ENCODE data around the gene KYNU.
"Not testable (repeated sequence)": the region's sequence is repeated elsewhere in the genome, so short reads cannot be mapped to it uniquely, and the experiment has no call there.

KYNU gene

DNA sequence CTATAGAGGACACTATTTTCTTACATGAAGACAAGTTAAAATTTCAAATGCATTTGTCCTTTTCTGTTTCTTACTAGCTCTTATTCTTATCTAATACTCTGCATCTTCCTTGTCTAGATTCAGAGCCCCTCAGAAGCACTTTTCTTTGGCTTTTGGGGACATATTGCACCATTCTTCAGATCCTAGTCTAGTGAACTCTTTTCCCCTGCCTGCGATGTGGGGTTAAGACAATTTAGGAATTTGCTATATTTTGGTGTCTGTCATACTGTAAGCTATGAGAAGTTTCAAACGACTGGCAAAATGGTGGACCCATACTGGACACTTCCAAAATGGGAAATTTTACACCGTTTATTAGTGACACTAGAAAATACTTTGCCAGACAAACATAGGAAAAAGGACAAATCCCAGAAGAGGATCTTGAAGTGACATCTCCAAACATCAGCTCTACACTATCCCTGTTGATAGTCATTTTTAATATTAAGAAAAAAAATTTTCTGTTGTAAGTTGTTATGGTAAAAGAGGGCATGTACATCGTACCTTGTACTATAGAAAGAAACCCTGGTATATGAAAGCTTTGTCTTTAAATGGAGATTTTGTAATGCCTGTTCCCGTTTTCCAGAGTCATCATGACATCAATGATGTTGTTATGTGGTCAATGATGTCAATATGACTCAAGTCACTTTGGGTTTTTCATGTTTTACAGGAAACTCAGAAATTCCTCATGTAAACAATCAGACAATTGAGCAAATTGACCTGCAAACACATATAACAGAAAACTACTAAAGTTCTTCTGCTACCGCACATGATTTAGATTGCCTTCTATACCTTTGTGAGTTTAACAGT, 4.4 kb upstream of the KYNU start:
- FAIRE-seq: peak; percentile 28

DNA sequence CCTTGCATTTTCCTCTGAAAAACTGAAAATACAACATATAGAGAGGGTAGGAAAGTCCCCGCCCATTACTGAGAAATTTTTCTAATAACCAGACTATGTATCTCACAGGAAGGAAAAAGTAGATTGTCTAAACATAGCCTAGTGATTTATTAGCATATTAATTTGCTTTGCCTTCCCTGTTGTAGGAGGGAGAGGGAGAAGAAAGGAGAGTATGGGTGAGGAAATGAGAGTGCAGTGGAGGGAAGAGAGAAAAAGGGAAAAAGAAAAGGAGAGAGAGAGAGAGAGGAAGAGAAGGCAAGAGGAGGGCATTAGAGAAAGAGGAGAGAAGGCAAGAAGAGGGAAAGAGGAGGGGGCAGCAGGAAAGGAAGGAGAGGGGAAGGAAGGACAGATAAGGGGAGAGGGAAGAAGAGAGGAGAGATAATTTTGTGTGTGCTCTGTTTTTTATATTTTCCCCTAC, 3.6 kb upstream of the KYNU start:
- FAIRE-seq: no peak

DNA sequence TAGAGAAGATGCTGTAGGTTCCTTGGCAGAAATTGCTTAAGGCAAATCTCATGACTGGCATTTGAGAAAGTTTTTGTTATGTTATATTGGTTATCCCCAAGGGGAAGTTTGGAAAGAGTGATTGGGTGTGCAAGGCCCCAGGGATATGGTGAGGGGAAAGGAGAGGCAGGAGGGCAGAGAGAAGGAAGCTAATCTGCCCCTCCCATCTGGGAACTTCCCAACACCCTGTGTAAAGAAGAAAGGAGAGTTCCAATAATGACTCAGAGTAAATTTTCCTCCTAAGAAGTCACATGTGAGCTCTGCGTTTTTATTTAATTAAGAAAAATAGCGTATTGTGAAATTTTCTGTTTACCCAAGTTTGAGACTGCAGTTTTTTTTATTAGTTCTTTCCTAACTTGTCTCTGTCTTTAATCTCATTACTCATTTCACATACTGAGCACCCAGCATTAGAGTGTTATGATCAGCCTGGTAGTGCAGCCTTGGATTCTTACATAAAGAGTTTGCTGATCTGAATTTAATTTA, 3.1 kb upstream of the KYNU start:
- FAIRE-seq: no peak

DNA sequence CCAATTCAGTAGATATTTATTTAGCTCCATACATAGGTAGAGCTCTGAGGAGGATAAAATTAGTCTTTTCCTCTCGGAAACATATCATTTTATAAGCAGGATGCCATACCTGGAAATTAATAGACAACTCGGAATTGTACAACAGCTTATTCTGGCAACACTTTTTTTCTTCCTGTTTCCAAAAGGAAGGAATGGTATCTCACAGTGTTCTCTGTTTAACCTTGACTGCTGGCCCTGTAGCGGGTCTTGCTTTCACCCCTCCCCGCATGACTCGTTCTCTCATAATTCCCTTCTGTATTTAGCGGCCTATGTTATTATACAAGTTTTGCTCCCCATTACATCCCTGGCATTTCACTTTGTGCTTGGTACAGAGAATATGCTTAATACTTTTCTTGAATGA, 2.5 kb upstream of the KYNU start:
- FAIRE-seq: no peak

DNA sequence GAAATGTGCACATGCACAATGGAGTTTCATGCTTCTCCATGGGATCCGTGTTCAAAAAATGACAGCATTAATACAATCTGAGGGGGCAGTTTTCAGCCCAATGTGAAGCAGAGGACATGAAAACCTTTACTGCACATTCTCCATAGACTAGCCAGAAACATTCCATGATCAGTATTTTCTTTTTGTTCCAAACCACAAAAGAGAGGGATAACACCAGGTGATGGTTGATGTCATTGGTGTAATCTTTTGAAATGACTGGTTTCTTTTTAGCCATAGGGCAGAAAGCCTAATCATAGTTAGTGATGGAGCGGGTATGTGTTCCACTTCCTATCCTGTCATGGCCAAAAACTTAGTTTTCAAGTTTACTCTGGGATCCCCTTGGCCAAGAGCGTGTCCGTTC, 1.8 kb upstream of the KYNU start:
- FAIRE-seq: no peak

DNA sequence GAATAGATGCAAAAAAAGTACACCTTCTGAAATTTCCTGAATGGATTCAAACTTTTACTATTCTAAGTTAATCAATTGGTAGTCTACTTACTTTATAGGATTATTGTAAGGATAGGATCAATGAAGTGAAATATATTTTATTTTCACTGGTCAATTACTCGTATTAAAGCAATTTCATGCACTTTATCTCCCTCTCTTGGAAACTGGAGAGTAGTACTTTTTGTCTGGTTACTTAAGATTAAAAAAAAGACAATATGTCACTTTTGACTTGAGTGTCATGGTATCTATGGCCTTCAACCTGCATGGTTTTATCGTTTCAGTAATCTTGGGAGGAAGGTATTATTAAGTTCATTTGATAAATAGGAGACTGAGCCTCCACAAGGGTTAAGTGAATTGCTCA, 1.0 kb upstream of the KYNU start:
- FAIRE-seq: no peak

DNA sequence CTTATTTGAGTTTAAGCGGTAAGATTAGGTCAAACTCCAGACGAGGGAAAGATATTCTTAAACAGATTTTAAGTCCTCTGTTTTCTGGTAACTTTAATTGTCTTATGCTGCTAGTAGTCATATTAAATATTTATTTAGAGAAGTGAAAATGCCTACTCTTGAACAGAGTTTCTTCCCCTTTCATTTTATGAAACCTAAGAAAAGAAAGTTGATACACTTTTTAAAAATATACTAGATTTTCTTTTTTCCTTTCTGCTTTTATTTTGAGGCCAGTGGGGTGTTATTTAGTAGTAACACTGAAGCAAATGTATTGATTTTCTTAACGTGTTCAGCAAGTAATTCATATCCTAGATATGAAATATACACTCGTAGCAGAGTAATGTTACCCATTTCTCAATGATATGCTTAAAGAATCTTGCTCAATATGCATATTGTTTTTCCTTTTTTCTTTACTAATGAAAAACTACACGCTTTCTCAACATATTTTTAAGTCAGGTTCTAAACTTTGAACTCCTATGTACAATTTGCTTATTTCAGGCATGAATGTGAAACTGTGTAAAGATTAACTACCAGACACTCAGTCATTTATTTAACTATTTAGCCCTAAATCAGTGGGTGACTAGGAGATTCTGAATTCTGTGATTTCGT, 691 bp downstream of the KYNU start:
- FAIRE-seq: no peak

DNA sequence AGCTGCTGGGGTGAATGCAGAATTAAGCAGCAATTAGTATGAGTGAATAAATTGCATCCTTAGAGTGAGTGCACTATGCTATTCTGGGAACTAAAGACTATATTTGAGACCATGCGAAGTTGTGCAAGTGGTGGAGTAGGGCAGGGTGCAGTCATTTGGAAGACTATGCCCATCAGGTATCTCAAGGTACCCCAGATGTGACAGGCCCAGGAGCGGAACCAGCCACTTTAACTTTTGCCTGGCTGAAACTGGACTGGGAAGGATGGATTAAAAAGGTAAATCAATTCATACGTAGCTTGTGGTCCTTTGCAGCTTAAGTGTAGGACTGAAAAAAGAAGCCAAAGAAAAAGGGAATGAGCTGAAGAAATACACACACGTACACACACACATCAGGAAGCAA, 1.7 kb downstream of the KYNU start:
- no peak for FAIRE-seq

DNA sequence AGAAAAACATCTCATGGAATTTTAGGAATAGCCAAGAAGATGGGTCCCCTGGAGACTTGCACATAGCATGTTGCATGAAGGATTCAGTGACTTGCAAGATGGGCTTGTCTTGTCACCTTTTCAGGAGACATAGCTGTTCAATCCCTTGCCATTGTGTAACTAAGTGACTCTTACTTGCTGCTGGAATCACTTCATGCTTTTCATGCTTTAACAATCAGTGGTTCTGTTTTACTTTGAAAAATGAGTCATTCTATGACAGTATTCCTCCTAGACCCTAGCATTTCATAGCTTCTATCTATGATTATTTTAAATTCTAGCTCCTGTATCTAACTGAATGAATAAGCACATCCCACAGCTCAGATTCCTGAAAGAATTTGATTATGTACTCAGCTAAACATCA, 2.8 kb downstream of the KYNU start:
- FAIRE-seq: no peak

DNA sequence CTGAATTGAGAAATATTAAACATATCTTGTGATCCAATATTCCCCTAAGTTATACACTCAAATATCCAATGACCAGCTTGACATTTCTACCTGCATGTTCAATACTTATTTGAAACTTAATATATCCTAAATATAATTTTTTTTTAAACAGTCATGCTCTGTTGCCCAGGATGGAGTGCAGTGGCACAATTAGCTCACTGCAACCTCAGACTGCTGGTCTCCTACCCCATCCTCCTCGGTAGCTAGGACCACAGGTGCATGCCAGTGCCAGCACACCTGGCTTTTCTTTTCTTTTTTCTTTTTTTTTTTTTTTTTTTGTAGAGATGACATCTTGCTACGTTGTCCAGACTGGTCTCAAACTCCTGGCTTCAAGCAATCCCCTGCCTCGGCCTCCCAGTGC, 4.2 kb downstream of the KYNU start:
- FAIRE-seq: no peak

DNA sequence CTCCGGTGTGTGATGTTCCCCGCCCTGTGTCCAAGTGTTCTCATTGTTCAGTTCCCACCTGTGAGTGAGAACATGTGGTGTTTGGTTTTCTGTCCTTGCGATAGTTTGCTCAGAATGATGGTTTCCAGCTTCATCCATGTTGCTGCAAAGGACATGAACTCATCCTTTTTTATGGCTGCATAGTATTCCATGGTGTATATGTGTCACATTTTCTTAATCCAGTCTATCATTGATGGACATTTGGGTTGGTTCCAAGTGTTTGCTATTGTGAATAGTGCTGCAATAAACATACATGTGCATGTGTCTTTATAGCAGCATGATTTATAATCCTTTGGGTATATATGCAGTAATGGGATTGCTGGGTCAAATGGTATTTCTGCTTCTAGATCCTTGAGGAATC, 5.0 kb downstream of the KYNU start:
- not testable (repeated sequence) for FAIRE-seq

DNA sequence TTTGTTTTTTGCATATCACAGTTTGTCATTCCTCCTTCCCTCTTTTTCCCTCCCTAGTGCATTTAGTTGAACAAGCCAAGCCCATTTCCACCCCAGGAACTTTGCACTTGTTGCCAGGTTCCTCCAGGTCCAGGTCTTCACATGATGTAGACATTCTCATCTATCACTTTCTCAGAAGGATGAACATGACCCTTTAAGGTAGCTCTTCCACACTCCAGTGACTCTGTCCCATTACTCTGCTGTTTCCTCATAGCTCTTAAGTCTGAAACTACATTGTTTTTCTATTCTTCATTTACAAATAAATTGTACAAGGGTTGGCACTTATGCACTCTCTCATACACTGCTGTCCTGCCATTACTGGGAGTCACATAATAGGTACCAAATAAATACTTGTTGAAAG, 6.1 kb downstream of the KYNU start:
- no peak for FAIRE-seq

DNA sequence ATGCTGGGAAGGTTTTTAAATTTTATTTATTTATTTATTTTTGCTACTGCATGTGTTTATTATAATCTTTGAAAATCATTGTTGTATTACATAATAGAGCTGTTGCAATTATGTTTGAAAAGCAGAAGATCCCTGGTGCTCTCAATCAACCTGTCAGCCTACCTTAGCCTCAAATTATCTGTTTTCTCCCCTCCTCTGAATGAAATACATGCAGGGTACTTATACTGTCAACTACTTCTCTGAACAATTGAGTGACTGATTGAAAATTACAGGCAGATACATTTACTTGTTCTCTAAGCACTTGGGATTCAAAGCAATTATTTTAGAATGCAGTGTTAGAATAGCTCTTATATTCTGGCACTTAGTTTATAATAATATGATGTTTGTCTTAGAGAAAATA, 8.1 kb downstream of the KYNU start:
- no peak for FAIRE-seq

DNA sequence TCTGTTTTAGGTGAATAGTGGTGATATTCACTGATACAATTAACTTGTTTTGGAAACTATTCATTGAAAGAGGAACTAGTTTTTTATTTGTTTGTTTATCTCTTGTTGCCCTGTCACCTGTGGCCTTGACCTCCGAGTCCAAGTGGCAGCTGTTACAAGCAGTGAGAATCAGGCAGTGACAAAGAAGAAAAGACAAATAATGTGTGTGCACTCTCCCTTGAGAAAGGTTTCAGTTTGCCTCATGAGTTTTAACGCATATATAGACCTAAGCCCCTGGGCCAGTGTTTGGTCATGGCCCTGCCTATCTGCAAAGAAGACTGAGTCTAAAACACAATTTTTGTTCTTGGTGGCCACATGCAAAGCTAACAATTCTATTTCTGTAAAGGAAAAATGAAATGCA, 15.3 kb downstream of the KYNU start:
- no peak for FAIRE-seq

DNA sequence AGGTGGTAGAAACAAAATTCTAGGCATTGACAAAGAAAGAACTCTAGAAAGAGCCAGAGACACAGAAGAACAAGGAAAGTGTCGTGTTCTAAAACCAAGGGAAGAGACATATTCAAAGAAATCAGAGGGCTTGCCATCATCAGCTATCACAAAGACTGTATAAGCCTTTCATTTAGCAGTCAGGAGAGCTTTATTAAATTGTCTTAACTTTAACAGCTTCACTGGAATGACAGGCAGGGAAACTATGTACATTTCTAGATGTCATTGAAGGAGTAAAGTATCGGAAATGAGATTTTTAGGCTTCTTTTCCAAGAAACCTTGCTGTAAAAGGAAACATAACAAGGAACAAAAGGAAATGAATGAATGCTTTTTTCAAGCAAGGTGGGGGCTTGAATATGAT, 15.8 kb downstream of the KYNU start:
- FAIRE-seq: no peak

DNA sequence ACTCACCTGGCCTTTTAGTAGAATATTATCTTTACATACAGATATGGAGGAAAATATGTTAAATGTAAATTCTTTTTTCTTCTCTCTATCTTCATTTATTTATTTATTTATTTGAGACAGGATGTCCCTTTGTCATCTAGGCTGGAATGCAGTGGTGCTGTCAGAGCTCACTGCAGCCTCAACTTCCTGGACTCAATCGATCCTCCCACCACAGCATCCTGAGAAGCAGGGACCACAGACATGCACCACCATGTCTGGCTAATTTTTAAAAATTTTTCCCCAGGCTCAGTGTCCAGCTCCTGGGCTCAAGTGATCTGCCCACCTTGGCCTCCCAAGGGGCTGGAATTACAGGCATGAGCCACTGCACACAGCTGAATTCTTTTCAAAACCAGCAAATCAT, 20.3 kb downstream of the KYNU start:
- no peak for FAIRE-seq

DNA sequence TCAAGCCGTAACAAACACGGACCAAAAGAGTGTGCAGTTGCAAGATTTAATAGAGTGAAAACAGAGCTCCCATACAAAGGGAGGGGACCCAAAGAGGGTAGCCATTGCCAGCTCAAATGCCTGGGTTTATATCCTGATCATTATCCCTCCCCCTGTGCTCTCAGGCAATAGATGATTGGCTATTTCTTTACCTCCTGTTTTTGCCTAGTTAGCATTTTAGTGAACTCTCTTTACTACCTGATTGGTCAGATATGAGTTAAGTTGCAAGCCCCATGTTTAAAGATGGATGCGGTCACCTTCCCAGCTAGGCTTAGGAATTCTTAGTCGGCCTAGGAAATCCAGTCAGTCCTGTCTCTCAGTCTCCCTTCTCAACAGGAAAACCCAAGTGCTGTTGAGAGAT, 22.9 kb downstream of the KYNU start:
- FAIRE-seq: not testable (repeated sequence)

DNA sequence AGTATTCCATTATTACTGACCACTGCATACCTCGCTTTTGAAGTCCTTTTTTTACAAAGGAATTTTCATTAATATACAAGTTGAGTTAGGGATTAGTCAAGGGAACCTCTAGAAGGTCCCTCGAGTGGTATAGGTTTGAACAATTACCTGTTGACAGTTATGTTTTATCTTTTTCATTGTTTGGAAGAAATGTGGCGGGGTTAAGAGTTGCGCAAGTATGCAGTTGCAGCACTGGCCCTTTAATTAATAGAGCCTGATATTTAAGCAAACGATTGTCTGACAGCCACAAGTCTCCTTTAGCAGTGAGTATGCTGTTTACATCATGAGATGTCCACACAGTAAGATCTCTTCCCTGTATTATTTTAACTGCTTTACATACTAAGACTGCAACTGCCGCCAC, 24.3 kb downstream of the KYNU start:
- FAIRE-seq: no peak

DNA sequence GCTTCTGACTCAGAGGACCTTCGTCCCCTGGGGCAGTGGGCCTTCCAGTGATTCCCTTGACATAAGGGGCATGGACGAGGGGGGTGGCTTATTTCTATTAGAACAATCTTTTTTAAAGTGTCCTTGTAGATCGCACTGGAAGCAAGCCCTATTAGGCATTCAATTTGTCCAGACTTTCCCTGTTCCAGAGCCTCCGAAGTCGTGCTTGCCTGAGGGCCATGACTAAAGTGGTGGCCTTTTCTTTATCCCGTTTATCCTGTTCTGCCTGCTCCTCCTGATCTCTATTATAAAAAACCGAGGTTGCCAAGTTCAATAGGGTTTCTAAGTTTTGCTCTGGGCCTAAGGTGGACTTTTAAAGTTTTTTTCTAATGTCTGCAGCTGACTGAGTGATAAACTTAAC, 26.3 kb downstream of the KYNU start:
- FAIRE-seq: not testable (repeated sequence)

DNA sequence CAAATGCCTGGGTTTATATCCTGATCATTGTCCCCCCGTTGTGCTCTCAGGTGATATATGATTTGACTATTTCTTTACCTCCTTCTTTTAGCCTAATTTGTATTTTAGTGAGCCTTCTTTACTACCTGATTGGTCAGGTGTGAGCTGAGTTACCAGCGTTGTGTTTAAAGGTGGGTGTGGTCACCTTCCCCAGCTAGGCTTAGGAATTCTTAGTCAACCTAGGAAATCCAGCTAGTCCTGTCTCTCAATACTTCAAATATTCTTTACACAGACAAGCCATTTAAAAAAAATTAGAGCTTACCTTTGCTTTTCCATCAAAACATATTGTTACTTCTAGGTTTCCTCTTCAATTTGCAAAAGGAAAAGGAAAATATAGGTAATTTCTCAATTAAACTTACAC, 30.2 kb downstream of the KYNU start:
- no peak for FAIRE-seq

DNA sequence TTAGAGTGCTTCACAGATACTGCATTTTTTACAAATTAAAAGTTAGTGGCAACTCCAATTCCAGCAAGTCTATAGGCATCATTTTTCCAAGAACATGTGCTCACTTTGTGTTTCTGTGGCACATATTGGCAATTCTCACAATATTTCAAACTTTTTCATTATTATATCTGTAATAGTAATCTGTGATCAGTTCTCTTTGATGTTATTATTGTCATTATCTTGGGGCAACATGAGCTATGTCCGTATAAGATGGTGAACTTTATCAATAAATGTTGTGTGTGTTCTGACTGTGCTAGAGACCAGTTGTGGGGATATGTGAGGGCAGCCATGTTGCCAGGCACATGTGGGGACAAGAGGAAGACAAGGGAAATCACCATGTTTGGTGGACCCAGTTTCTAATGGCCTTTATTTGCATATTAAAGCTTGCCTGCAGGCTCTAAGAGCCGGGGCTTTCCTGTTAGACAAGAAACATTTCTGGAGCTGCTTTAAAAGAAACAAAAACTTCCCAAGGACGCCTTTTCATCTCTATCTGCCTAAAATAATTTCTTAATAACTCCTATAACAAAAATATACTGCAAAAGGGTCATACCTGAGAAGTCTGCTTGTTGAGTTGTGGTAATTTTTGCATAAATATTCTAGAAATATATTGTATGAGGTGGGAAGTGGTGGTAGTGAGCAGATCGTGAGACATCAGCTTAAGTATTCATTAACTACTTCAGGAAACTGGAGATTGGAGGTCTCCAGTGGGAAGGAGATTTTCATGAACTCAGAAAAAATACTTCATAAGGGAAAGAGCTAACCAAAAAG, 37.2 kb downstream of the KYNU start:
- FAIRE-seq: no peak

DNA sequence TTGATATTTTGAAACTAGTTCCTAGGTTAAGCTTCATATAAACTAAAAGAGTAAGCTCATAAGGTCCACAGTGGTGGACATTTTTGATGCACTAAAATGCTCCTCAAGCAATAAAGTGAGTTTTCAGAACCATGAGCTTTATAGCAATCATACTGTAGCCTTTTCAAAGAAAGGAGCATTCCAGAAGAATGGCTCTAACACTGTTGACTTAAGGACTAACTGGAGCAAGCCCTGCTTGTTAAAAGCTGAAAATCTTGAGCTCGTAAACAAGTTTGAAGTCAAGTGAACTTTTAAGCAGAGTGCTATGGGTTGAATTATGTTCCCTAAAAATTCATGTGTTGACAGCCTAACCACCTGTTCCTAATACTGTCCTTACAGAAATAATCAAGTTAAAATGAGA, 38.0 kb downstream of the KYNU start:
- FAIRE-seq: no peak

DNA sequence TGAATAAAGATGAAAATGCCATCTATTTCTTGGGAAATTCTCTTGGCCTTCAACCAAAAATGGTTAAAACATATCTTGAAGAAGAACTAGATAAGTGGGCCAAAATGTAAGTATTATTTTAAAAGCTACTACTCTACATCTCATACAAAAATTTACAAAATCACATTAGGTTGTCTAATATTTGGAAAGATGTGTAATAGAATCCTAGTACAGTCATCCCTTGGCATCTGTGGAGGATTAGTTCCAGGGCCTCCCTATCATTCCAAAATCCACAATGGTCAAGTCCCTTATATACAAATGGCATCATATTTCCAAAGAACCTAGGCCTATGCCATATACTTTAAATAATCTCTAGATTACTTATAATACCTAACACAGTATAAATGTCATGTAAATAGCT, 41.2 kb downstream of the KYNU start:
- no peak for FAIRE-seq

DNA sequence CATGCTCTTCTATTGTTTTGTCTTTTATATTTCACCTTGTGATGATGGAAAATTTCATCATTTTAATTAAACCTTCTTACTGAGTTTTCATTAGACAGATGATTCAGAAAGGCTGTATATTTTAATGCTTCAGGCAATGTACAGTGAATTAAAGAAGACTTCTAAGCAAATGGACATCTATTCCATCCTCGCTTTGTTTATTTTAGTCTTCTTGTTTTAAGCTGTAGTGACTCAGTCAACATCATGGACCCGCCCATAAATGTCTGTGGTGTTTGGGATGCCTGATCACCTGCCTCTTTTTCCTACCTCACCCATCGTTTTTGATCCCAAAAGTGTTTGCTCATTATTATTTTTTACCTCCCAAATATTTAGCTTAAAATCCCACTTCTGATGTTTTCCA, 43.1 kb downstream of the KYNU start:
- FAIRE-seq: no peak

Measured in colon (tissue), 2 donors.